Measurements from ENCODE around the gene ITPA. TPM values are rescaled to one million over a fixed set of nuclear protein-coding genes. Genes with fewer than 3 reads are reported as not detected.

Gene ITPA
- total RNA-seq, 1 experiment from 2014 or later = 116 TPM

- DNase-seq (ENCODE audit: extremely low read depth, low read depth) = no peak
Measured at GRCh38 chr20:3226093-3226492, 16.8 kb downstream of the ITPA start.

GRCh38 chr20:3226864-3227263 lies 17.6 kb downstream of the ITPA start:
- DNase-seq (ENCODE audit: extremely low read depth, low read depth) = no peak

GRCh38 chr20:3227506-3227905 lies 18.2 kb downstream of the ITPA start:
- no peak for DNase-seq (ENCODE audit: extremely low read depth, low read depth)

GRCh38 chr20:3227936-3228749 lies 18.8 kb downstream of the ITPA start:
- DNase-seq (ENCODE audit: extremely low read depth, low read depth) = no peak

- no peak for DNase-seq (ENCODE audit: extremely low read depth, low read depth)
Measured at GRCh38 chr20:3228750-3229032, 19.4 kb downstream of the ITPA start.

- no peak for DNase-seq (ENCODE audit: extremely low read depth, low read depth)
Measured at GRCh38 chr20:3229158-3229557, 19.9 kb downstream of the ITPA start.

- DNase-seq (ENCODE audit: extremely low read depth, low read depth) = no peak
Measured at GRCh38 chr20:3229798-3230197, 20.5 kb downstream of the ITPA start.

GRCh38 chr20:3231116-3231515 lies 21.8 kb downstream of the ITPA start:
- no peak for DNase-seq (ENCODE audit: extremely low read depth, low read depth)

GRCh38 chr20:3231889-3232588 lies 22.7 kb downstream of the ITPA start:
- no peak for DNase-seq (ENCODE audit: extremely low read depth, low read depth)

GRCh38 chr20:3233131-3233990 lies 24.1 kb downstream of the ITPA start:
- DNase-seq (ENCODE audit: extremely low read depth, low read depth) = no peak

- DNase-seq (ENCODE audit: extremely low read depth, low read depth) = no peak
Measured at GRCh38 chr20:3233991-3234498, 24.7 kb downstream of the ITPA start.

- DNase-seq (ENCODE audit: extremely low read depth, low read depth) = no peak
Measured at GRCh38 chr20:3235666-3236324, 26.5 kb downstream of the ITPA start.

GRCh38 chr20:3237011-3237957 lies 28.0 kb downstream of the ITPA start:
- no peak for DNase-seq (ENCODE audit: extremely low read depth, low read depth)

- no peak for DNase-seq (ENCODE audit: extremely low read depth, low read depth)
Measured at GRCh38 chr20:3237958-3238615, 28.8 kb downstream of the ITPA start.

- no peak for DNase-seq (ENCODE audit: extremely low read depth, low read depth)
Measured at GRCh38 chr20:3238616-3239025, 29.3 kb downstream of the ITPA start.

GRCh38 chr20:3239026-3239866 lies 29.9 kb downstream of the ITPA start, which contains the start of gene SLC4A11:
SLC4A11 (minus strand) TSS chr20:3239190; CDS start chr20:3239137, 53 bp downstream.
- DNase-seq (ENCODE audit: extremely low read depth, low read depth) = peak; percentile 85

GRCh38 chr20:3239867-3240775 lies 30.8 kb downstream of the ITPA start:
- no peak for DNase-seq (ENCODE audit: extremely low read depth, low read depth)
